Uterus (tissue), 2 donors: ENCODE data around the gene NFKB2.

Experiments used
- POLR2A ChIP-seq, 2 donors: fragments of 450-650 bp; IDR thresholded peaks; one replicate each; pipeline ENCODE4 v1.6.1; 2016; ENCODE audit warnings: antibody characterized with exemption in 2 of 2, mild to moderate bottlenecking in 1 of 2, moderate library complexity in 1 of 2
- TF ChIP-seq, protein P1 (sequence below), 4 experiments: fragments of 200-600 bp in 2 of 4; fragments of 450-650 bp in 2 of 4; sonication (generic) in 2 of 4; IDR thresholded peaks; one replicate each; pipeline ENCODE4 v1.5.1; 2016 to 2019; ENCODE audit warnings: antibody characterized with exemption in 4 of 4, mild to moderate bottlenecking in 2 of 4, moderate library complexity in 1 of 4

DNA sequence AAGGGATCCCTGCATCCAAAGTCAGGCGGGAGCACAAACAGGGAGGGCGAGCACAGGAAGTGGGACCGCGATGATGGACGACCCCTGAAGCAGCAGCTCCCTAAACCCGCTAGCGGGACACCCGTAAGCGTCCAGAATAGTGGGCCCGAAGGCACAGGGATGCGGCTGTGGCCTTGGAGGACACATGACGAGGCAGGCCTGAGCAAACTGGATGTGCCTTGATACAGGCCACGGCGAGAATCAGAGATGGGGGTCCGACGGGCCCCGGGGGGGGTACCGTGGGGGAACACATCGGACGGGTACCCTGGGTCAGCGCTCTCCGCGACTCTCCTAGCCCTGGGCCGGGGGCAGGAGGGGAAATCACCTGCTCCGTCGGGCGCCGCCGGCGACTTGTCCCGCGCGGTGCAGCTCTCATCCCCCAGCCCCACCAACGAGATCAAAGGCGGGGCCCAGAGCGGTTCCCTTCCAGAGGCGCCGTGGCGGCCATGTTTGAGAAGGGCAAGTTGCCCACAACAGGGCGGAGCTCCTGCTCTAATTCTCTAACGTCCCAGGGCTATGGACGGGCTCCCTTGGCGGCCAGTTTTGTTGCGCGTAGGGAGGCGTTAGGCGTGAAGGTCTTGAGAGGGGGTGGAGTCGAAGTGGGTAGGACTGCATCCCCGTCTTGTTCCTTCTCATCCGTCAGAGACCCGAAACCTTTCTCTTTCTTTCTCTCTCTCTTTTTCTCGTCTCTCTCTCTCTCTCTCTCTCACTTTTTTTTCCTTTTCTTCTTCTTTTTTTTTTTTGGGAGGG is 36.9 kb downstream of the NFKB2 start, which contains the start of gene CUEDC2:
- TF ChIP-seq, protein P1, sequence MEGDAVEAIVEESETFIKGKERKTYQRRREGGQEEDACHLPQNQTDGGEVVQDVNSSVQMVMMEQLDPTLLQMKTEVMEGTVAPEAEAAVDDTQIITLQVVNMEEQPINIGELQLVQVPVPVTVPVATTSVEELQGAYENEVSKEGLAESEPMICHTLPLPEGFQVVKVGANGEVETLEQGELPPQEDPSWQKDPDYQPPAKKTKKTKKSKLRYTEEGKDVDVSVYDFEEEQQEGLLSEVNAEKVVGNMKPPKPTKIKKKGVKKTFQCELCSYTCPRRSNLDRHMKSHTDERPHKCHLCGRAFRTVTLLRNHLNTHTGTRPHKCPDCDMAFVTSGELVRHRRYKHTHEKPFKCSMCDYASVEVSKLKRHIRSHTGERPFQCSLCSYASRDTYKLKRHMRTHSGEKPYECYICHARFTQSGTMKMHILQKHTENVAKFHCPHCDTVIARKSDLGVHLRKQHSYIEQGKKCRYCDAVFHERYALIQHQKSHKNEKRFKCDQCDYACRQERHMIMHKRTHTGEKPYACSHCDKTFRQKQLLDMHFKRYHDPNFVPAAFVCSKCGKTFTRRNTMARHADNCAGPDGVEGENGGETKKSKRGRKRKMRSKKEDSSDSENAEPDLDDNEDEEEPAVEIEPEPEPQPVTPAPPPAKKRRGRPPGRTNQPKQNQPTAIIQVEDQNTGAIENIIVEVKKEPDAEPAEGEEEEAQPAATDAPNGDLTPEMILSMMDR (IDR thresholded peaks at IDR 0.05): peak in 3 of 4 experiments; percentile 8 to 19 (median 9)
- peak in 1 of 2 donors; percentile 52 for TF ChIP-seq POLR2A (IDR thresholded peaks at IDR 0.05)
